GM18858 (cell line): Measurements from ENCODE around the gene TGFA.
"Not testable (repeated sequence)": the region's sequence is repeated elsewhere in the genome, so short reads cannot be mapped to it uniquely, and the experiment has no call there.

Experiments used
- ATAC-seq: cut with Tn5 transposase; IDR thresholded peaks from one replicate; pipeline ENCODE4 v1.9.1; 2021; ENCODE audit not compliant: unreplicated experiment

TGFA gene

DNA sequence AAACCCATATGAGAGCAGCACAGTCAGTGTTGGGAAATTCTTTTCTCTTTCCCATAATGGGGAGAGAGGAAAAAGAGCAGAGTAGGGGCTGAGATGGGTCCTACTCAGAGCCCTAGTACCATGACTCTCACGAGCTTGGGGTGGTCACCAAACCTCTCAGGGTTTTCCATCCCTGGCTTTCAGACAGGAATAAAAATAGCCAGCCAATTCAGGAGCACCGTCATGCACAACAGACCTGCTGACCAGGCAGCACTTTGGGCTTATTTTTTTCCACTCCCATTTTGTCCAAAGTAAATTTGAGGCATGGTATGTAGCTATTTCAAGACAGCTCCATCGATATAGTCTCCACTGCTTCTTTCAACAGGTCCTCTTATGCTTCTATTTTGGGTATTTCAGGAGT is 86.4 kb downstream of the TGFA start:
- ATAC-seq = no peak

DNA sequence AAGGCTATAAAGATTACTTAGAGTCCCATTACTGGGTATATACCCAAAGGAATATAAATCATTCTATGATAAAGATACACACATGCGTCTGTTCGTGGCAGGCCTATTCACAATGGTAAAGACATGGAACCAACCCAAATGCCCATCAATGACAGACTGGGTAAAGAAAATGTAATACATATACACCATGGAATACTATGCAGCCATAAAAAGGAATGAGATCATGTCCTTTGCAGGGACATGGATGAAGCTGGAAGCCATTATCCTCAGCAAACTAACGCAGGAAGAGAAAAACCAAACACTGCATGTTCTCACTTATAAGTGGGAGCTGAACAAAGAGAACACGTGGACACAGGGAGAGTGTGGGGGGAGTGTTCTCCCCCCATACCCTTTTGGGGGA is 87.0 kb downstream of the TGFA start:
- ATAC-seq = not testable (repeated sequence)

DNA sequence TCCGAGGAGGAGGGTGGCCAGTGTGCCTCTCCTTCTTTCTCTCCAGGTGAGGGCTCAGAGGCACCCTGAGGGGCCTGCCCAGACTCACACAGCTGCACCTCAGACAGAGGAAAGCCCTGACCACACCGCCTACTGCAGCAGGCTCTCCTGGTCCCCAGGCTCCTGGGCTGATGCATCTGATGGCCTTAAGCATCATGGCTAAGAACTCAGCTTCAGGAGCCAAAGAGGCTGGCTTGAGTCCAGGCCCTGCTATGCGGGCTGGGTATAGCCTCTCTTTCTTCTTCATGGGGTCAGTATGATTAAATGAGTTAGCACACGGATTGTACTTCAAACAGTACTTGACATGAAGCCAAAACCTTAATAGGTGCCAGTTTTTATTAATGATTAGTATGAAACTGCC is 89.6 kb downstream of the TGFA start:
- ATAC-seq = no peak

- ATAC-seq = no peak
Measured at GRCh38 chr2:70463581-70463980, 90.0 kb downstream of the TGFA start.

DNA sequence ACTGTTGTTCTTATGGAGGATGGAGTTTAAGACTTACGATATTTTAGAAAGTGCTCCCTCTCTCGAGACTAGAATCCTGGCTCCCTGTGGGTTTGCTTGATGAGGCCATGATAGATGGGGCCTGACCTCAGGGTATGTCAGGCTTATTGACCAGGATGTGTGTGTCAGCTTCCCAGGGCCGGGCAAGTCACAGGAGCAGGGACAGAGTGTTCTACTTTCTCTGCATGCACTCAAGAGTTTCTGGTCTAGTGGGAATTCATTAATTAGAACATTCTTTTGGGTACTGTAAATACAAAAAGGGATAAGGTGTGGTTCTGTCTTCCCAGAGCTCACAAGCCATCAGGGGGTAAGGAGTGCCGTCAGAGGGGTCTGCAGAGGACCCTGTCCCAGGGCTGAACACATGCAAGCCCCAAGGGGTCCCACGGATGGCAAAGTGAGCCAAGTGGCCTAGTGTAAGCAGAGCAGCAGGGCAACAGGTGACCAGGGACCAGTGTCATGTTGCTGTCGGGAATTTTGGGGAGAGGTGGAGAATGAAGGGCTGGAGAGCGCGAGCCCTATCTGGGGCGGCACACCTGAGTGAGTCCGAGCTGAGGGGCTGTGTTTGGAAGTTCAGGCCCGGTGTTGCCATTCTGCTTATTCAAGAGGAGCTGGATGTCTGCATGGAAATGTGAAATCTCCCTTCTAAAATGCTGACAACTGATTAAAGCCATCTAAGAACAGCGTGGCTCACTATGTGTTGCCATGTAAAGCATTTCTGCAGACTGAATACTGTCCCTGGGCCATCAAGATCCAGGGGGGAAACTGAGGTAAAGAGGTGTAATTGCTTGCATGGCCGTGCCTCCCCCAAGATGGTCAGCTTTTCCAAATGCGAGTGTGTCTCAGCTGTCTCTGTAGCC is 91.4 kb downstream of the TGFA start:
- no peak for ATAC-seq

DNA sequence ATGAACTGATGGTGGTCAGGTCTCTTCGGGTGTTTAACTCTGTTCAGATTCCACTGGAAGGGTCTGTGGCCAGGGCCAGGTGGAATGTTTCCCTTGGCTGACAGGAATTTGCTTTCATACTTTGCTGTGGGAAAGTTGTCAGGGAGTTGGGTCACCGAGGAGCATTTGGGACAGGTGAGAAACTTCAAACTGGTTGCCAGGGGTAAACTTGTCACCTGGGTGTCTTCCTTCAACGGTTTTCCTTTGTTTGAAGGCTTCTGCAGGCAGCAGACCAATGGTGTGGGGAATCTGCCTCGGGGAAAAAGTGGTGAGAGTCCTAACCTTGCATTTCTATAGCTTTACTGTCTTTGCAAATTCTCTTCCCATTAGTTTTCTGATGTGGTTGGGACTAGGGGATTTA is 92.2 kb downstream of the TGFA start:
- no peak for ATAC-seq

DNA sequence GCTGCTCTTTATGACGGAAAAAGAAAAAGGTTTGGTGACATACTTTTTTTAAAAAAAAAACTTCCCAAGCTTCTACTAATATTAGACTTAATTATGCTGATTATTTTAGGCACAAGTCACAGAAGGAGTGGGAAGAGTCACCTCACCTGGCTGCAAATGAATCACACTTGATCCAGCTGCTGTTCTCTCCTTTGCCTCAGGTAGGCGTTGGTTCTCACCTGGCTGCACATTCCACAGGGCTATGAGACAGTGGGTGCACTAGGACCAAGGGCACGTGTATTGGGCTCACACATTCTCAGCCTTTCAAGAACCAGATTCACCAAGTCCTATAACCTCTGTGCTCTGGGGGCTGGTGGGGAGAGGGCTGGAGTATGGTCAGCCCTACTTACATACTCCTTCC is 93.3 kb downstream of the TGFA start:
- ATAC-seq = no peak

DNA sequence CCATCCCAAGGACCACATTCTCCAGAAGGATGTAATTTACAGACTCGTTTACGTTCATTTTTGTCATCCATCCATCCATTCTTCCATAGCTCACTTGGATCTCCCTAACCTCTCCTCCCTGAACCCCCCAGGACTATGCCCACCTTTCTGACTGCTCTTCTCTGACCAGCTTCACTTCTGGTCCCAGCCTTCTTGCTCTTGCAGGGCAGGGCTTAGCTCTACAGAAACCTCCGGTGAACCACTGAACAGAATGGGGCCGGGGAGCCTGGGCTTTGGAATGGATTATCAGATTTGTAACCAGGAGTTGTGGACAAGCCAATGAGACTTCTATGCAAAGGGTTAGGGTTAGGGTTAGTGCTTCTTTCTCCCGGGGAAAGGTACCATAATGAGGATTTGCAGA is 95.0 kb downstream of the TGFA start:
- no peak for ATAC-seq

DNA sequence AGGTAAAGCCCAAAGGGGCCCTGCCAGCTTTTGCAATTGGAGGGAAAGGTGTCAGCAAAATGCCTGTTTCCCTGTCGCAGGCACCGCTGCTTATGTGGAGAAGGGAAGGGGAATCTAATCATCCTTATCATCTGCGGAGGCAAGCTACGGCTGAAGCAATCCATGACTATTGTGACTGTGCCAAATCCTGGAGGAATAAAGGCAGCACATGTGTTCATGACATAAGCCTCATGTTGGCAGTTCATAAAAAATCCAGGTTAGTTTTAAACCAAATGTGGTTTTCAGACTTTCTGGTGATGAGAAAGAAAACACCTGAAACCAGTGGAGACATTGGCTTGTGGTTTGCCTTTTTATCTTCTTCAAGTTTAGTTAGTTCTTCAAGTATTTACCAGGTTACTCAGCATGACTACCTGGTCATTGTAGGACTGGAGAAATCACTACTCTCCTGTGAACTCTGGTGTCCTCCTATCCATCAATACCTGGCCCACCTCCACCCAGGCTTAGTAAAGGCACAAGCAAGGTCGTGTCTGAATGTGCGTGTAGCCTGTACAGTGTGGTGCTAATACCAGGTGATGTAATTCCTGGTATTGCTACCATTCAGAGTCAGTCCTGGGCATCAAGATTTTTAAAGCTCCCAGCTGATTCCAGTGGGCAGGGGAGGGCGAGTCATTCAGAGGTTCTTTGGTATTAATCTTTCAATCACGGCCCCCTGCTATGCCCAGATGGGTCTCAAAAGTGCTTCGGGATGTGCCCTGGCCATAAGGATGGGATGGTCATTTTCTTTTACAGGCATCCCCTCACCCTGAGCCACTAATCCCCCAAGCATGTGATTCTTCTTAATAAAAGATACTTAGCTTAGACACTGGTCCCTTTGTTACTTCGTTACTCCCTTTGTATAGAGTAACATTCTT is 96.8 kb downstream of the TGFA start:
- ATAC-seq = no peak

GRCh38 chr2:70454936-70455544 is 98.6 kb downstream of the TGFA start:
- ATAC-seq = no peak

GRCh38 chr2:70450641-70451250 is 102.9 kb downstream of the TGFA start:
- no peak for ATAC-seq

DNA sequence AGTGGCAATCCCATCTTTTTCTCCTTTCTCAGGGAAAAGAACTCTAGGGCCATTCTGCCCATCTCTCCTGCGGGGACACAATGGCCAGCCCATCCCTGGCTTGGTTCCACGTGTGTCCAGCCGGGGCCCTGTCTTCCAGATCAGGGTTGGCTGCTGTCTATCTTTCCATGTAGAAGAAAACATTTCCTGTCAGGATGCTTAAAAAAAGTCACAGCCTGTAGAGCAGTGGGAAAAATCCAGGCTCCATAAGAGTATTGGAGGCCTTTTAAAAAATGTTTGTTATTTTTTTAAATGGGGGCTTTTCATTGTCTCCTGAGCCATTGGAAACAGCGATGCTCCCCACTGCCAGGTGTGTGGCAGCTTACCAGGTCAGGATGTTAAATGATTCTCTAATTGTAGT is 105.6 kb downstream of the TGFA start:
- no peak for ATAC-seq

DNA sequence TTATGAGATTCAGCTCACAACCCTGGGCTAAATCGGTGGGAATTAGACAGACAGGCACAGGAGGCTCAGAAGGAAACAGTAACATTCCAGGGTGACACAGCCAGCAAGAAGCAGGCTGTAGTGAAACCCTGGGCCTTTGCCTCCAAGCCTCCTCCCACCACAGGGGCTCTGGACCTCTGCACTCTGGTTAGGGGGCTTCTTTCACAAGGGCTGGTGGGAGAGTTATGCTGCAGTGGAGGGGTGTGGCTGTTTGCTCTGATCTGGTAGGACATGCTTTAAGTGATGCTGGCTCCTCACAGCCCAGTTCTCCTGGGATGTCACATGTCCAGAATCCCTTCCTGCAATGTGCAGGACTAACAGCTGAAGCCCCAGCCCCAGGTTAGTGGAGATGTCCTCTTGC is 109.9 kb downstream of the TGFA start:
- ATAC-seq = no peak

GRCh38 chr2:70443078-70443465 is 110.6 kb downstream of the TGFA start:
- no peak for ATAC-seq

DNA sequence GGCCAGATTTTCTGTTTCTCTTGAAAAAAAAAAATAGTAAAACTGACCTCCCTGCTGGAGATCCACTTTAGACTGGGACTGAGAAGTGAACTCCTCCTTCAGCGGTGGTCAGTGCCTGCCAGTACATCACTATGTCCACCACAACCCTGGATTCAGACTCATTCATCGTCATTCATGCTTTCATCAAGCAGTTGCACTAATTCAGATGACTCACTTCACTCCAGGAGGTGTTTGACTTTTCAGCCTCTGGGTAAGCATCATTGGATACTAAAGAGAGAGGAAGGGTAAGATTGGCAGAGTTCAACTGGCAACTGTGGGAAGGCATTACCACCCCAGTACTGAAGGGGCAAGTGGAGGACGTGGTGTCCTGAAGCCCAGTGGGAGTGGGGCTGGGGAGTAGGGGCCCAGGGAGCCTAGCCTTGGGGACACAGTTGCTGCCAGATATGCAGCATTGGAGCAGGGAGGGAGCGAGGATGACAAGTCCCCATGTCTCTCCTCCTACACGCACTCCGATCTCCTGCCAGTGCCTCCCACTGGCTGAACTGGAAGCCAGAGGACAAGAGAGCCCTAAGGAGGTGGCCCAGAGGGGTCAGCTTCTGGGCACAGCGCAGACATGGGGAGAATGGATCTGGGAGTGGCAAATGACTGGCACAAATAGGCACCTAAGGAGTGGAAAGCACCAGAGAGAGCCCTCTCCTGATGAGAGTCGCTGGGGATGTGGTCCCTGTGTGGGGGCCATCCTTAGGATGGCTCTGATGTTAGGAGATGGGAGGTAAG is 111.1 kb downstream of the TGFA start:
- ATAC-seq = no peak

GRCh38 chr2:70440621-70441020 is 113.0 kb downstream of the TGFA start:
- no peak for ATAC-seq

GRCh38 chr2:70435138-70435537 is 118.5 kb downstream of the TGFA start:
- no peak for ATAC-seq

DNA sequence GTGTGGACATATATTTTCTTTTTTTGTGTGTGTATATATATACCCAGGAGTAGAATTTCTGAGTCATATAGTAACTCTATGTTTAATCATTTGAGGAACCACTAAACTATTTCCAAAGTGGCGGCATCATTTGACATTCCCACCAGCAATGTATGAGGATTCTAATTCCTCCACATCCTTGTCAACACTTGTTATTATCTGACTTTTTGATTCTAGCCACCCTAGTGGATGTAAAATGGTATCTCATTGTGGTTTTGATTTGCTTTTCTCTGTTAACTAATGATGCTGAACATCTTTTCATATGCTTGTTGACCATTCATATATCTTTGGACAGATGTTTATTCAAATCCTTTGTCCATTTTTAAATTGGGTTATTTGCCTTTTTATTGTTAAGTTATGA is 120.3 kb downstream of the TGFA start:
- no peak for ATAC-seq

- ATAC-seq = no peak
Measured at GRCh38 chr2:70431716-70432347, 121.8 kb downstream of the TGFA start.

DNA sequence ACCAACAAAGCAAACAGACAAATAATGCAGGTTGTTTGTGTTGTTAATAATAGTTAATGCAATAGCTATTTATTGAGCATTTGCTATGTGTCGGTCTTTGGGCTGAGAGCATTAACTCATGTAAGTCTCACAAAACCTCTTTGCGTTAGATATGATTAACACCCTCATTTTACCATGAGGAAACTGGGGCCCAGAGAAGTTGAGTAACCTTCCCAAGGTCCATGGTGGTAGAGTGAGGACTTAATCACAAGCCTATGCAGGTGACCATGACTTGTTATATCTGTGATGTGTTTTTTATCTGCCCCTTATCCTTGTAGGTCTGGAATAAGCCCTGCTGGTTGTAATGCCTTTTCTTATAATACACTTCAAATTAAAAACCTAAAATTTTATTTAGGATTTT is 127.3 kb downstream of the TGFA start:
- no peak for ATAC-seq
